H9 (cell line): Measurements from ENCODE around the gene CABP4. TPM values are rescaled to one million over a fixed set of nuclear protein-coding genes. Genes with fewer than 3 reads are reported as not detected.

ENCODE experiments used
- DNase-seq: peaks from one replicate; pipeline ENCODE4 v3.0.0-alpha.2; 2017
- H2AFZ ChIP-seq: one replicate; pipeline ENCODE4 v1.6.1; 2013; ENCODE audit warnings: mild to moderate bottlenecking, low read length, control low read depth, moderate library complexity
- H2AK5ac ChIP-seq: 2 replicates; pipeline ENCODE4 v1.6.1; 2013; ENCODE audit warnings: low read length, control low read depth, mixed read lengths; ENCODE audit not compliant: insufficient read length
- H2BK120ac ChIP-seq: one replicate; pipeline ENCODE4 v1.6.1; 2013; ENCODE audit warnings: low read depth, mild to moderate bottlenecking, low read length, control low read depth, inconsistent platforms; ENCODE audit not compliant: poor library complexity, severe bottlenecking
- H2BK12ac ChIP-seq: 2 replicates; pipeline ENCODE4 v1.6.1; 2013; ENCODE audit warnings: low read length, control low read depth, mixed read lengths, low read depth; ENCODE audit not compliant: insufficient read length
- H2BK15ac ChIP-seq: 2 replicates; pipeline ENCODE4 v1.6.1; 2013; ENCODE audit warnings: low read depth, low read length, control low read depth
- H2BK20ac ChIP-seq: one replicate; pipeline ENCODE4 v1.6.1; 2013; ENCODE audit warnings: low read depth, mild to moderate bottlenecking, low read length, control low read depth, inconsistent platforms; ENCODE audit not compliant: poor library complexity, severe bottlenecking
- H2BK5ac ChIP-seq: 2 replicates; pipeline ENCODE4 v1.6.1; 2013; ENCODE audit warnings: low read length, control low read depth, mixed read lengths; ENCODE audit not compliant: insufficient read length
- H3K14ac ChIP-seq: 2 replicates; pipeline ENCODE4 v1.6.1; 2013; ENCODE audit warnings: low read length, control low read depth; ENCODE audit not compliant: insufficient read depth
- H3K18ac ChIP-seq: 2 replicates; pipeline ENCODE4 v1.6.1; 2013; ENCODE audit warnings: low read depth, mild to moderate bottlenecking, mixed read lengths, low read length, control low read depth; ENCODE audit not compliant: insufficient read length
- H3K23ac ChIP-seq: 2 replicates; pipeline ENCODE4 v1.6.1; 2013; ENCODE audit warnings: low read length, control low read depth, mixed read lengths, low read depth; ENCODE audit not compliant: insufficient read length
- H3K23me2 ChIP-seq: 2 replicates; pipeline ENCODE4 v1.6.1; 2013; ENCODE audit warnings: low read depth, mild to moderate bottlenecking, mixed read lengths, low read length, control low read depth; ENCODE audit not compliant: insufficient read length, poor library complexity, severe bottlenecking
- H3K27ac ChIP-seq: 2 replicates; pipeline ENCODE4 v1.5.1; 2013; ENCODE audit warnings: low read length, control low read depth, mixed read lengths, low read depth; ENCODE audit not compliant: insufficient read length
- H3K27me3 ChIP-seq: 2 replicates; pipeline ENCODE4 v1.6.1; 2013; ENCODE audit warnings: low read length, control low read depth, inconsistent platforms; ENCODE audit not compliant: insufficient read depth
- H3K4ac ChIP-seq: 2 replicates; pipeline ENCODE4 v1.6.1; 2013; ENCODE audit warnings: low read depth, mild to moderate bottlenecking, control low read depth, inconsistent platforms, low read length, moderate library complexity
- H3K4me1 ChIP-seq: 2 replicates; pipeline ENCODE4 v1.6.1; 2013; ENCODE audit warnings: low read length, control low read depth, inconsistent platforms; ENCODE audit not compliant: insufficient read depth
- H3K4me2 ChIP-seq: 2 replicates; pipeline ENCODE4 v1.6.1; 2013; ENCODE audit warnings: low read length, control low read depth, mixed read lengths; ENCODE audit not compliant: insufficient read length, insufficient read depth
- H3K56ac ChIP-seq: 2 replicates; pipeline ENCODE4 v1.6.1; 2013; ENCODE audit warnings: low read depth, mild to moderate bottlenecking, mixed read lengths, low read length, control low read depth; ENCODE audit not compliant: insufficient read length
- H3K79me1 ChIP-seq: 2 replicates; pipeline ENCODE4 v1.6.1; 2013; ENCODE audit warnings: low read depth, mild to moderate bottlenecking, moderate library complexity, low read length, control low read depth, inconsistent platforms; ENCODE audit not compliant: insufficient read depth, poor library complexity, severe bottlenecking
- H3K79me2 ChIP-seq: 2 replicates; pipeline ENCODE4 v1.6.1; 2013; ENCODE audit warnings: low read length, control low read depth, inconsistent platforms; ENCODE audit not compliant: insufficient read depth
- H3K9ac ChIP-seq: 2 replicates; pipeline ENCODE4 v1.6.1; 2013; ENCODE audit warnings: low read length, control low read depth, mixed read lengths; ENCODE audit not compliant: insufficient read length; ENCODE audit errors: extremely low read depth
- H3K9me3 ChIP-seq: one replicate; pipeline ENCODE4 v1.6.1; 2013; ENCODE audit warnings: low read depth, low read length, inconsistent platforms; ENCODE audit not compliant: control insufficient read depth
- H3T11ph ChIP-seq: one replicate; pipeline ENCODE4 v1.6.1; 2013; ENCODE audit warnings: mild to moderate bottlenecking, low read length, control low read depth, inconsistent platforms
- H4K20me1 ChIP-seq: one replicate; pipeline ENCODE4 v1.6.1; 2013; ENCODE audit not compliant: control insufficient read depth, insufficient read length, insufficient read depth
- H4K5ac ChIP-seq: 2 replicates; pipeline ENCODE4 v1.6.1; 2013; ENCODE audit warnings: low read depth, mild to moderate bottlenecking, mixed read lengths, low read length, control low read depth; ENCODE audit not compliant: insufficient read length
- H4K8ac ChIP-seq: replicated peaks from 2 replicates; pipeline ENCODE4 v1.6.1; 2013; ENCODE audit warnings: low read length, control low read depth, mixed read lengths, low read depth; ENCODE audit not compliant: insufficient read length
- H4K91ac ChIP-seq: 2 replicates; pipeline ENCODE4 v1.6.1; 2013; ENCODE audit warnings: low read depth, mild to moderate bottlenecking, moderate library complexity, mixed read lengths, low read length, control low read depth; ENCODE audit not compliant: insufficient read length
- H3K27ac Mint-ChIP-seq, 3 experiments: 2 replicates in 2 of 3; 3 replicates in 1 of 3; pipeline ENCODE4 v1.8.0; 2020 to 2021; ENCODE audit warnings: mixed read lengths in 3 of 3, mild to moderate bottlenecking in 1 of 3, moderate library complexity in 1 of 3
- H3K27me3 Mint-ChIP-seq: 2 replicates; pipeline ENCODE4 v1.8.0; 2021; ENCODE audit warnings: low read depth, mild to moderate bottlenecking, moderate library complexity, mixed read lengths
- H3K36me3 Mint-ChIP-seq, 3 experiments: 2 replicates in 2 of 3; 3 replicates in 1 of 3; pipeline ENCODE4 v1.8.0; 2020 to 2021; ENCODE audit warnings: low read depth in 3 of 3, mixed read lengths in 3 of 3; ENCODE audit not compliant: insufficient read depth in 1 of 3
- H3K4me1 Mint-ChIP-seq, 2 experiments: 2 replicates each; pipeline ENCODE4 v1.8.0; 2020; ENCODE audit warnings: mixed read lengths in 2 of 2
- H3K4me3 Mint-ChIP-seq, 2 experiments: 2 replicates in 1 of 2; 3 replicates in 1 of 2; pipeline ENCODE4 v1.8.0; 2020 to 2021; ENCODE audit warnings: mild to moderate bottlenecking in 2 of 2, mixed read lengths in 2 of 2, moderate library complexity in 1 of 2
- H3K9me3 Mint-ChIP-seq, 2 experiments: 2 replicates in 1 of 2; 3 replicates in 1 of 2; pipeline ENCODE4 v1.8.0; 2020; ENCODE audit warnings: mild to moderate bottlenecking in 2 of 2, mixed read lengths in 2 of 2, moderate library complexity in 1 of 2
- WGBS: extraction: QIAGEN DNeasy Blood & Tissue Kit; methylation state at CpG from one replicate; pipeline ENCODE4 v1.1.7; 2013; ENCODE audit warnings: missing lambda C conversion rate, low lambda C conversion rate, mixed read lengths; ENCODE audit not compliant: insufficient read length; ENCODE audit errors: extremely low coverage; 5-methylcytosine and 5-hydroxymethylcytosine counted together
- total RNA-seq: library from RNA; stranded (reverse); gene quantifications from 2 replicates; pipeline ENCODE4 v1.2.1, GENCODE V29; 2021
- TF ChIP-seq, protein P1 (sequence below): fragments of 200-600 bp; sonication (generic); conservative IDR thresholded peaks from 3 replicates; pipeline ENCODE4 v1.8.0; 2021; ENCODE audit warnings: antibody characterized with exemption, mild to moderate bottlenecking

Gene CABP4
- total RNA-seq, 1 experiment from 2014 or later: not detected

- no peak overlapping the region for H3K9ac ChIP-seq
- no peaks in the 10 kb centered on the region for H4K20me1 ChIP-seq
- H3K9me3 Mint-ChIP-seq: no peaks in the 10 kb centered on the region
- peaks cover 49% of the 10 kb centered on the region for H3K27me3 Mint-ChIP-seq
- no peak overlapping the region for H3K4ac ChIP-seq
- no peak overlapping the region for H4K8ac ChIP-seq
- no peak overlapping the region for H3K27ac ChIP-seq
- H3K9me3 ChIP-seq: no peaks in the 10 kb centered on the region
- no peak overlapping the region for H3K56ac ChIP-seq
- H3K27ac Mint-ChIP-seq: no peak overlapping the region
- H4K5ac ChIP-seq: no peak overlapping the region
- H2BK20ac ChIP-seq: no peak overlapping the region
- H3K4me1 Mint-ChIP-seq: peaks cover 14 to 28% of the 10 kb centered on the region in 2 experiments
- no peaks in the 10 kb centered on the region for H3K79me2 ChIP-seq
- no peak overlapping the region for H3K14ac ChIP-seq
- no peaks in the 10 kb centered on the region for H3K36me3 Mint-ChIP-seq
- no CpG with 5 or more reads among the region's 24 CpGs for WGBS
- H3T11ph ChIP-seq: no peak overlapping the region
- H2BK5ac ChIP-seq: no peak overlapping the region
- H2AK5ac ChIP-seq: no peak overlapping the region
- no peak overlapping the region for H3K23ac ChIP-seq
- no peaks in the 10 kb centered on the region for H3K27me3 ChIP-seq
- H2BK120ac ChIP-seq: no peak overlapping the region
- no peak overlapping the region for H4K91ac ChIP-seq
- H3K4me2 ChIP-seq: no peak overlapping the region
- no peaks in the 10 kb centered on the region for H3K79me1 ChIP-seq
- no peaks in the 10 kb centered on the region for H3K23me2 ChIP-seq
- H2BK12ac ChIP-seq: no peak overlapping the region
- H2BK15ac ChIP-seq: no peak overlapping the region
- no peak overlapping the region for H3K4me3 Mint-ChIP-seq
- TF ChIP-seq, protein P1, sequence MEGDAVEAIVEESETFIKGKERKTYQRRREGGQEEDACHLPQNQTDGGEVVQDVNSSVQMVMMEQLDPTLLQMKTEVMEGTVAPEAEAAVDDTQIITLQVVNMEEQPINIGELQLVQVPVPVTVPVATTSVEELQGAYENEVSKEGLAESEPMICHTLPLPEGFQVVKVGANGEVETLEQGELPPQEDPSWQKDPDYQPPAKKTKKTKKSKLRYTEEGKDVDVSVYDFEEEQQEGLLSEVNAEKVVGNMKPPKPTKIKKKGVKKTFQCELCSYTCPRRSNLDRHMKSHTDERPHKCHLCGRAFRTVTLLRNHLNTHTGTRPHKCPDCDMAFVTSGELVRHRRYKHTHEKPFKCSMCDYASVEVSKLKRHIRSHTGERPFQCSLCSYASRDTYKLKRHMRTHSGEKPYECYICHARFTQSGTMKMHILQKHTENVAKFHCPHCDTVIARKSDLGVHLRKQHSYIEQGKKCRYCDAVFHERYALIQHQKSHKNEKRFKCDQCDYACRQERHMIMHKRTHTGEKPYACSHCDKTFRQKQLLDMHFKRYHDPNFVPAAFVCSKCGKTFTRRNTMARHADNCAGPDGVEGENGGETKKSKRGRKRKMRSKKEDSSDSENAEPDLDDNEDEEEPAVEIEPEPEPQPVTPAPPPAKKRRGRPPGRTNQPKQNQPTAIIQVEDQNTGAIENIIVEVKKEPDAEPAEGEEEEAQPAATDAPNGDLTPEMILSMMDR: no peak
- no peaks in the 10 kb centered on the region for H3K4me1 ChIP-seq
- H2AFZ ChIP-seq: no peak overlapping the region
- no peak overlapping the region for H3K18ac ChIP-seq
- no peak for DNase-seq
Observed at GRCh38 chr11:67409261-67409666, 45.9 kb upstream of the CABP4 start.
